Stimulated activated CD8-positive, alpha-beta memory T cell treated with anti-CD3 and anti-CD28 coated beads, Interleukin-4, amount 100 ng/mL, for 1 hour (primary cell): ENCODE measurements around the gene ERC2.

ENCODE experiments used
- DNase-seq, 2 donors: peaks; one replicate each; pipeline ENCODE4 v3.0.0-alpha.2; 2020; ENCODE audit warnings: low read depth in 2 of 2, low spot score in 1 of 2

The ERC2 gene

GRCh38 chr3:55765906-55766701, 702.2 kb downstream of the ERC2 start:
- no peak for DNase-seq

- DNase-seq: no peak
Measured at GRCh38 chr3:55765398-55765797, 702.9 kb downstream of the ERC2 start.

GRCh38 chr3:55756976-55757375, 711.3 kb downstream of the ERC2 start:
- no peak for DNase-seq

- no peak for DNase-seq
Measured at GRCh38 chr3:55755516-55756205, 712.6 kb downstream of the ERC2 start.

- no peak for DNase-seq
Measured at GRCh38 chr3:55752911-55753310, 715.4 kb downstream of the ERC2 start.

GRCh38 chr3:55751730-55752129, 716.5 kb downstream of the ERC2 start:
- no peak for DNase-seq

GRCh38 chr3:55750525-55750924, 717.7 kb downstream of the ERC2 start:
- no peak for DNase-seq

GRCh38 chr3:55749036-55749435, 719.2 kb downstream of the ERC2 start:
- DNase-seq: no peak

- DNase-seq: no peak
Measured at GRCh38 chr3:55746808-55747413, 721.4 kb downstream of the ERC2 start.

- no peak for DNase-seq
Measured at GRCh38 chr3:55742832-55743136, 725.5 kb downstream of the ERC2 start.

GRCh38 chr3:55742022-55742831, 726.0 kb downstream of the ERC2 start:
- no peak for DNase-seq

- no peak for DNase-seq
Measured at GRCh38 chr3:55737186-55737585, 731.1 kb downstream of the ERC2 start.

GRCh38 chr3:55735976-55736375, 732.3 kb downstream of the ERC2 start:
- no peak for DNase-seq

GRCh38 chr3:55731741-55732140, 736.5 kb downstream of the ERC2 start:
- DNase-seq: no peak

- DNase-seq: no peak
Measured at GRCh38 chr3:55729546-55729945, 738.7 kb downstream of the ERC2 start.

- DNase-seq: no peak
Measured at GRCh38 chr3:55728461-55729100, 739.7 kb downstream of the ERC2 start.

GRCh38 chr3:55726501-55726775, 741.8 kb downstream of the ERC2 start:
- DNase-seq: no peak

- DNase-seq: no peak
Measured at GRCh38 chr3:55725681-55726500, 742.4 kb downstream of the ERC2 start.

- no peak for DNase-seq
Measured at GRCh38 chr3:55724821-55725220, 743.4 kb downstream of the ERC2 start.

GRCh38 chr3:55724407-55724784, 743.9 kb downstream of the ERC2 start:
- DNase-seq: no peak
